ENCODE data around the gene TRIO.

DNA sequence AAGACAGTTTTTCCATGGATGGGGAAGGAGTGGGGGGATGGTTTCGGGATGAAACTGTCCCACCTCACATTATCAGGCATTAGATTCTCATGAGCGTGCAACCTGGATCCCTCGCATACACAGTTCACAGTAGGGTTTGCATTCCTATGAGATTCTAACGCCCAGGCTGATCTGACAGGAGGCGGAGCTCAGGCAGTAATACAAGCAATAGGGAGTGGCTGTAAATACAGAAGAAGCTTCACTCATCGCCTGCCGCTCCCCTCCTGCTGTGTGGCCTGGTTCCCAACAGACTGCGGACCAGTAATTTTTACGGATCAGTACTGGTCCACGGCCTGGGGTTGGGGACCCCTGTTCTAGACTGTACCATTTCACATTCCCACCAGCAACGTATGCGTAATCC lies 370.1 kb downstream of the TRIO start:
- TF ChIP-seq TAF1 (IDR thresholded peaks at IDR 0.05; ENCODE audit: borderline replicate concordance, insufficient read depth, low read length), result no peak
- TF ChIP-seq POLR2AphosphoS5 (IDR thresholded peaks at IDR 0.05; ENCODE audit: low read depth, low read length), result no peak
- TF ChIP-seq, protein P1, sequence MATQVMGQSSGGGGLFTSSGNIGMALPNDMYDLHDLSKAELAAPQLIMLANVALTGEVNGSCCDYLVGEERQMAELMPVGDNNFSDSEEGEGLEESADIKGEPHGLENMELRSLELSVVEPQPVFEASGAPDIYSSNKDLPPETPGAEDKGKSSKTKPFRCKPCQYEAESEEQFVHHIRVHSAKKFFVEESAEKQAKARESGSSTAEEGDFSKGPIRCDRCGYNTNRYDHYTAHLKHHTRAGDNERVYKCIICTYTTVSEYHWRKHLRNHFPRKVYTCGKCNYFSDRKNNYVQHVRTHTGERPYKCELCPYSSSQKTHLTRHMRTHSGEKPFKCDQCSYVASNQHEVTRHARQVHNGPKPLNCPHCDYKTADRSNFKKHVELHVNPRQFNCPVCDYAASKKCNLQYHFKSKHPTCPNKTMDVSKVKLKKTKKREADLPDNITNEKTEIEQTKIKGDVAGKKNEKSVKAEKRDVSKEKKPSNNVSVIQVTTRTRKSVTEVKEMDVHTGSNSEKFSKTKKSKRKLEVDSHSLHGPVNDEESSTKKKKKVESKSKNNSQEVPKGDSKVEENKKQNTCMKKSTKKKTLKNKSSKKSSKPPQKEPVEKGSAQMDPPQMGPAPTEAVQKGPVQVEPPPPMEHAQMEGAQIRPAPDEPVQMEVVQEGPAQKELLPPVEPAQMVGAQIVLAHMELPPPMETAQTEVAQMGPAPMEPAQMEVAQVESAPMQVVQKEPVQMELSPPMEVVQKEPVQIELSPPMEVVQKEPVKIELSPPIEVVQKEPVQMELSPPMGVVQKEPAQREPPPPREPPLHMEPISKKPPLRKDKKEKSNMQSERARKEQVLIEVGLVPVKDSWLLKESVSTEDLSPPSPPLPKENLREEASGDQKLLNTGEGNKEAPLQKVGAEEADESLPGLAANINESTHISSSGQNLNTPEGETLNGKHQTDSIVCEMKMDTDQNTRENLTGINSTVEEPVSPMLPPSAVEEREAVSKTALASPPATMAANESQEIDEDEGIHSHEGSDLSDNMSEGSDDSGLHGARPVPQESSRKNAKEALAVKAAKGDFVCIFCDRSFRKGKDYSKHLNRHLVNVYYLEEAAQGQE (IDR thresholded peaks at IDR 0.05; ENCODE audit: insufficient read depth in 1 of 2, low read depth in 2 of 2, low read length in 2 of 2), result no peak
- no peak for TF ChIP-seq FOXP2 (optimal IDR thresholded peaks at IDR 0.05; ENCODE audit: borderline replicate concordance, extremely low read depth, extremely low read length, insufficient read depth)

Measured in PFSK-1 (cell line).